NB4 (cell line): ENCODE data around the gene MRPL18.

Experiments
- MAX ChIP-seq: IDR thresholded peaks from 2 replicates; pipeline ENCODE4 v1.6.1; 2011; ENCODE audit warnings: low read depth, low read length
- POLR2A ChIP-seq: IDR thresholded peaks from 2 replicates; pipeline ENCODE4 v1.6.1; 2011; ENCODE audit warnings: mild to moderate bottlenecking; ENCODE audit not compliant: insufficient read length; ENCODE audit errors: extremely low read depth
- TF ChIP-seq, protein P1 (sequence below): IDR thresholded peaks from one replicate; pipeline ENCODE4 v1.5.1; 2012; ENCODE audit warnings: low read depth, low read length

DNA sequence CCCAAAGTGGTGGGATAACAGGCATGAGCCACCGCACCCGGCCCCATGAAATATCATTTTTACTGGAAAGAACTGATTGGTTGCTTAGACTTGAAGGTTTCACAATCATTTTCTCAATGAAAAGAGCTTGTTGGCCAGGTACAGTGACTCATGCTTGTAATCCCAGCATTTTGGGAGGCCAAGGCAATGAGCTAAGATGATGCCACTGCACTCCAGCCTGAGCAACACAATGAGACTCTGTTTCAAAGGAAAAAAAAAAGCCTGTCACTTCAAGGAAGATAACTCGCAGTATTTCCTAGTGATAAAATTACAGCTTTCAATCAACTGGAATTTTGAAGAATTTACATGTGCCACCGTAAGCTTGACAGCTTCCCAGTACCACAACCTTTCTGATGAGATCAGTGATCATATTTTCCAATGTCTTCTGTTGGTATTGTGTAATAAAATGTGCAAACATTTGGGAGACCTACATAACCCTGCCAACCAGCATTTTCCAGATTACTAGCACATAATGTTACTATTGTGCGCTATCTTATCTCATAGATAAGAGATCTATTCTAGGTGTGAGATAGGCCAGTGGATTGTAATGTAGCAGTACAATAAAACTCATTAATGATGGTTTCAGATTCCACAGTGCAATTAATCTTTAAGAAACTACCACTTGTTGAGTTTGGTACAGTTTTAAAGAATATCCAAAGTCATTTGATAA is 17.0 kb downstream of the MRPL18 start:
- TF ChIP-seq, protein P1, sequence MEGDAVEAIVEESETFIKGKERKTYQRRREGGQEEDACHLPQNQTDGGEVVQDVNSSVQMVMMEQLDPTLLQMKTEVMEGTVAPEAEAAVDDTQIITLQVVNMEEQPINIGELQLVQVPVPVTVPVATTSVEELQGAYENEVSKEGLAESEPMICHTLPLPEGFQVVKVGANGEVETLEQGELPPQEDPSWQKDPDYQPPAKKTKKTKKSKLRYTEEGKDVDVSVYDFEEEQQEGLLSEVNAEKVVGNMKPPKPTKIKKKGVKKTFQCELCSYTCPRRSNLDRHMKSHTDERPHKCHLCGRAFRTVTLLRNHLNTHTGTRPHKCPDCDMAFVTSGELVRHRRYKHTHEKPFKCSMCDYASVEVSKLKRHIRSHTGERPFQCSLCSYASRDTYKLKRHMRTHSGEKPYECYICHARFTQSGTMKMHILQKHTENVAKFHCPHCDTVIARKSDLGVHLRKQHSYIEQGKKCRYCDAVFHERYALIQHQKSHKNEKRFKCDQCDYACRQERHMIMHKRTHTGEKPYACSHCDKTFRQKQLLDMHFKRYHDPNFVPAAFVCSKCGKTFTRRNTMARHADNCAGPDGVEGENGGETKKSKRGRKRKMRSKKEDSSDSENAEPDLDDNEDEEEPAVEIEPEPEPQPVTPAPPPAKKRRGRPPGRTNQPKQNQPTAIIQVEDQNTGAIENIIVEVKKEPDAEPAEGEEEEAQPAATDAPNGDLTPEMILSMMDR: no peak
- TF ChIP-seq POLR2A (no peak), MAX (no peak)
